Retinal pigment epithelial cell (primary cell): ENCODE measurements around the gene SH2D1A.
"Not testable (repeated sequence)": the region's sequence is repeated elsewhere in the genome, so short reads cannot be mapped to it uniquely, and the experiment has no call there.

Experiments used
- DNase-seq: peaks from one replicate; pipeline ENCODE4 v3.0.0-alpha.2; 2010; ENCODE audit warnings: low read depth
- H3K4me3 ChIP-seq: 2 replicates; pipeline ENCODE4 v1.5.1; 2011; ENCODE audit warnings: mild to moderate bottlenecking, low read length, control low read depth, moderate library complexity
- CTCF ChIP-seq: conservative IDR thresholded peaks from 2 replicates; pipeline ENCODE4 v1.5.1; 2011; ENCODE audit warnings: low read depth, low read length, control low read depth, inconsistent platforms

SH2D1A gene

GRCh38 chrX:124346117-124346876 is at the start of gene SH2D1A:
Gene SH2D1A (plus strand): TSS chrX:124346563. CDS start chrX:124346643, 80 bp downstream.
- no peak for DNase-seq
- no peak within 1 kb of the TSS for H3K4me3 ChIP-seq
- no peak for TF ChIP-seq CTCF

- H3K4me3 ChIP-seq, DNase-seq: not testable (repeated sequence)
Measured at GRCh38 chrX:124299323-124299722, 47.0 kb upstream of the SH2D1A start.

- no peak for TF ChIP-seq CTCF
- no peak for DNase-seq
- H3K4me3 ChIP-seq = no peak overlapping the region
Measured at GRCh38 chrX:124300405-124300804, 46.0 kb upstream of the SH2D1A start.

- no peak overlapping the region for H3K4me3 ChIP-seq
- no peak for DNase-seq
- TF ChIP-seq CTCF = no peak
Measured at GRCh38 chrX:124307253-124307907, 39.0 kb upstream of the SH2D1A start.

- TF ChIP-seq CTCF = no peak
- H3K4me3 ChIP-seq = no peak overlapping the region
- DNase-seq = no peak
Measured at GRCh38 chrX:124325732-124326131, 20.6 kb upstream of the SH2D1A start.

GRCh38 chrX:124328765-124329164 is 17.6 kb upstream of the SH2D1A start:
- no peak for TF ChIP-seq CTCF
- no peak overlapping the region for H3K4me3 ChIP-seq
- DNase-seq = no peak

- DNase-seq = no peak
- no peak for TF ChIP-seq CTCF
Measured at GRCh38 chrX:124332481-124333424, 13.6 kb upstream of the SH2D1A start, which contains the start of gene TEX13D. Gene TEX13D (plus strand): TSS chrX:124332660. CDS start chrX:124332918, 258 bp downstream.

More at GRCh38 chrX:124332481-124333424, 13.6 kb upstream of the SH2D1A start, which contains the start of gene TEX13D:
- H3K4me3 ChIP-seq = no peak within 1 kb of the TSS
